ENCODE results near the gene MEIS2. TPM values are rescaled to one million over a fixed set of nuclear protein-coding genes. Genes with fewer than 3 reads are reported as not detected.

The MEIS2 gene
- total RNA-seq, 8 experiments from 2014 or later, result 21.5 to 747 (median 133) TPM

DNA sequence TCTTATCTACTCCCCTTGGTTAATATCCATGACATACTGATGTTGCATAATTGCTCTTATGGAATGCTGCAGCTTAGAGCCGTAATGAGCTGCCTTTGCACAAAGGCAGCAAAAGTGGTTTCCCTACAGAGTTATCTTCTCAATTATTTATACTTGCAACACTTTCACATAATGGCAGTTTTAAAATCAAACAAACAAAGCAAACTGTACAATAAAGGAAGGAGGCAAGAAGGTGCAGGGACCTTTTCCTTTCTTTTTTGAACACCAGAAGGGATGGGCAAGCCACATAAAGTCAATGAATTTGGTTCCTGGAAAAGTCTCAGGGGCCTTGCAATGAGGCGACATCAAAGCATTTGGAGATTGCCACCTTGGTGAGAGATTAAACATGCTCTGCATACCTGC is 188.0 kb downstream of the MEIS2 start:
- 57 to 100% (median 92%) methylated on average over 1 to 2 of the region's 2 CpGs for WGBS, 10 experiments
- Histone ChIP-seq H3K27ac (no peak overlapping the region), H3K4me3 (no peak overlapping the region), H3K4me1 (replicated peaks in 1 of 2) (peaks cover 16 to 43% of the 10 kb centered on the region in 2 donors)
- in situ Hi-C loops (cut with MboI; ENCODE audit: low pct_unique_long_range_greater_than_20kb in 2 of 9, low sequenced_read_pairs in 9 of 9, unreplicated experiment in 9 of 9), result no loop called here
- peak in 1 of 8 experiments; percentile 11 for ATAC-seq (replicated peaks in 6 of 8)

- 67 to 94% (median 80%) methylated on average over 1 to 5 of the region's 5 CpGs; no CpG with 5 or more reads in 1 of the 10 experiments for WGBS, 10 experiments
- Histone ChIP-seq H3K4me1 (replicated peaks in 1 of 2) (peaks cover 18 to 43% of the 10 kb centered on the region in 2 donors), H3K4me3 (no peak overlapping the region), H3K27ac (no peak overlapping the region)
- peak in 5 of 8 experiments; percentile 92 to 99 (median 96) for ATAC-seq (replicated peaks in 6 of 8)
- in situ Hi-C loops (cut with MboI; ENCODE audit: low pct_unique_long_range_greater_than_20kb in 2 of 9, low sequenced_read_pairs in 9 of 9, unreplicated experiment in 9 of 9), result no loop called here
These were observed 188.9 kb downstream of the MEIS2 start for GRCh38 chr15:36911322-36911944.

- Histone ChIP-seq H3K4me1 (replicated peaks in 1 of 2) (peaks cover 42 to 49% of the 10 kb centered on the region in 2 donors), H3K4me3 (no peak overlapping the region), H3K27ac (no peak overlapping the region)
- WGBS, 10 experiments, result 67 to 100% (median 96%) methylated on average over 1 to 4 of the region's 4 CpGs; no CpG with 5 or more reads in 1 of the 10 experiments
- peak in 1 of 8 experiments; percentile 22 for ATAC-seq (replicated peaks in 6 of 8)
- in situ Hi-C loops (cut with MboI; ENCODE audit: low pct_unique_long_range_greater_than_20kb in 2 of 9, low sequenced_read_pairs in 9 of 9, unreplicated experiment in 9 of 9), result no loop called here
These were observed 191.4 kb downstream of the MEIS2 start for GRCh38 chr15:36908991-36909390.

- no peak for ATAC-seq (replicated peaks in 6 of 8)
- Histone ChIP-seq H3K4me3 (no peak overlapping the region), H3K27ac (no peak overlapping the region), H3K4me1 (replicated peaks in 1 of 2) (peaks cover 43 to 52% of the 10 kb centered on the region in 2 donors)
- in situ Hi-C loops (cut with MboI; ENCODE audit: low pct_unique_long_range_greater_than_20kb in 2 of 9, low sequenced_read_pairs in 9 of 9, unreplicated experiment in 9 of 9), result no loop called here
- 18 to 100% (median 45%) methylated on average over 1 to 3 of the region's 3 CpGs; no CpG with 5 or more reads in 1 of the 10 experiments for WGBS, 10 experiments
These were observed 193.1 kb downstream of the MEIS2 start for GRCh38 chr15:36907295-36907694.

GRCh38 chr15:36905908-36906307 is 194.4 kb downstream of the MEIS2 start:
- in situ Hi-C loops (cut with MboI; ENCODE audit: low pct_unique_long_range_greater_than_20kb in 2 of 9, low sequenced_read_pairs in 9 of 9, unreplicated experiment in 9 of 9), result no loop called here
- Histone ChIP-seq H3K27ac (no peak overlapping the region), H3K4me3 (no peak overlapping the region), H3K4me1 (replicated peaks in 1 of 2) (peaks cover 38 to 46% of the 10 kb centered on the region in 2 donors)
- peak in 1 of 8 experiments; percentile 39 for ATAC-seq (replicated peaks in 6 of 8)
- 27 to 91% (median 62%) methylated on average over 1 to 5 of the region's 5 CpGs for WGBS, 10 experiments

GRCh38 chr15:36904715-36905114 is 195.6 kb downstream of the MEIS2 start:
- in situ Hi-C loops (cut with MboI; ENCODE audit: low pct_unique_long_range_greater_than_20kb in 2 of 9, low sequenced_read_pairs in 9 of 9, unreplicated experiment in 9 of 9), result no loop called here
- no peak overlapping the region for H3K4me3 ChIP-seq
- H3K27ac ChIP-seq, result peak overlapping the region in 1 of 2 donors; percentile 24
- H3K4me1 ChIP-seq (replicated peaks in 1 of 2), result peaks cover 42 to 51% of the 10 kb centered on the region in 2 donors
- ATAC-seq (replicated peaks in 6 of 8), result peak in 6 of 8 experiments; percentile 37 to 75 (median 66)
- WGBS, 10 experiments, result 13 to 43% (median 20%) methylated on average over 2 to 3 of the region's 3 CpGs; no CpG with 5 or more reads in 1 of the 10 experiments

DNA sequence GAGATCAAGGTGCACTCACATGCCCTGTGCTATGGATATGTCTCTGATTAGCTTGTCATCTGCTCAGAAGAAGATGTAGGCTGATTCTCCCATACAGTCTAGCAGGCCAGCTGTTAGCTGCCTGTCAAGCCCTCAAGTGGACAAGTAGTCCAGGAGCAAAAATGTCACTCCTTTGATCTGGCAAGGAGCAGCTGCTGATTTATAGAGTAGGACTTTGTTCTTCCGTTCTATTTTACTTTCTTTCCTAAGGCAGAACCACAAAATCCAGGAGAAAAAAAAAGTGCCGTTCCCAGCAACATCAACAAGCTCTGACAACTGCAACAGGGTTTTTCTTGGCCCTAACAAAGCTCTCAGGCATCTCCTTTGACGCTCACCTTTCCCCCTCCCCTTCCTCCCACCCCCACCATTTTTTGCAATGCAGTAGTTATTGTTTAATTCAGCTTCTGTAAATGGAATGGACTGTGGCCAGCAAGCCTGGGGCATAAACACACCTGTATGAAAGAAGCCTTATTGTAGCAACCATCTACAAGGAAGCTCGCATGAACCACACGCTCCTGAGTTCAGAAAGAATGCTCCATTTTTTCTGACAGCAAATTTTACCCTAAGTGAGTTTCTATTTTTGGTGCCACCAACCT is 196.3 kb downstream of the MEIS2 start:
- in situ Hi-C loops (cut with MboI; ENCODE audit: low pct_unique_long_range_greater_than_20kb in 2 of 9, low sequenced_read_pairs in 9 of 9, unreplicated experiment in 9 of 9), result no loop called here
- Histone ChIP-seq H3K27ac (peak overlapping the region in 1 of 2 donors; percentile 41), H3K4me1 (replicated peaks in 1 of 2) (peaks cover 49 to 57% of the 10 kb centered on the region in 2 donors), H3K4me3 (no peak overlapping the region)
- ATAC-seq (replicated peaks in 6 of 8), result peak; percentile 23 to 70 (median 42)
- WGBS, 10 experiments, result 0 to 100% (median 53%) methylated on average over 1 to 3 of the region's 5 CpGs; no CpG with 5 or more reads in 3 of the 10 experiments

DNA sequence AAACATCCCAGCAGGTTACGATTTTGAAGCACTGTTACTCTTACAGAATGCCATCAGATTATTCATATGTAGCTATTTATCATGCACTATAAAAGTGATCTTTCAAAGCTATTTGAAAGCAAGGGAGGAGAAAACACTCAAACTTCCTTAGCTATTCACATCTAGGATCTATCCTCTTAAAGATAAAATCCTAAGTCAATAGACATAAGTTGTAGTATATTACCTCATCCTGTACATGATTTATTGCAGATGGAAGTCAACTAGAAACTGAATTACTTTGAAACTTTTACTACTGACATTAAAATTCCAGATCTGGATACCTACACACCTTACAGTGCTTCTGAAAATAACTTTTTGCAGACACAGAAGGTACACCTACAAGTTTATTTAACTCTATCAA is 197.2 kb downstream of the MEIS2 start:
- peaks cover 56 to 66% of the 10 kb centered on the region in 2 donors for H3K4me1 ChIP-seq (replicated peaks in 1 of 2)
- in situ Hi-C loops (cut with MboI; ENCODE audit: low pct_unique_long_range_greater_than_20kb in 2 of 9, low sequenced_read_pairs in 9 of 9, unreplicated experiment in 9 of 9), result no loop called here
- 0 to 78% (median 40%) methylated on average over 1 of the region's 1 CpG; no CpG with 5 or more reads in 4 of the 10 experiments for WGBS, 10 experiments
- no peak overlapping the region for H3K4me3 ChIP-seq
- no peak overlapping the region for H3K27ac ChIP-seq
- no peak for ATAC-seq (replicated peaks in 6 of 8)

DNA sequence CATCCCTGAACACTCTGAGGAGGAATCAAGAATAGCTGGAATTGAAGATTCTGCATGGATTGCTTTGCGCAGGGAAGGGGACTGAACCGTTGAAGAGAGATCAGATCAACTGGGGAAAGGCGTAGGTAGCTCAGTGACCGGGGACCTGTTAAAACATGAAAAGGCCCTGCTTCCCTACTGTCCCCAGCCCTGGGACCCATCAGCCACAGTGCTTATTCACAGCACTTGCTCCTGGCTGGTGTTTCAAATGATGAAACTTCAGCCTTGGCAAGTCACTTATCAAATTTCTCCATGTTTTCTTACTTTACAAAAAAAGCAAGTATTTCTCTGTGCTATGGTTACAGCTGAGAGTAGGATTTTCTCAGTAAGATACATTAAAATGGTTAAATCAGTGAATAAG is 199.3 kb downstream of the MEIS2 start:
- Histone ChIP-seq H3K4me1 (replicated peaks in 1 of 2) (peaks cover 69 to 86% of the 10 kb centered on the region in 2 donors), H3K27ac (no peak overlapping the region), H3K4me3 (no peak overlapping the region)
- 76 to 100% (median 95%) methylated on average over 1 to 4 of the region's 4 CpGs; no CpG with 5 or more reads in 2 of the 10 experiments for WGBS, 10 experiments
- no peak for ATAC-seq (replicated peaks in 6 of 8)
- in situ Hi-C loops (cut with MboI; ENCODE audit: low pct_unique_long_range_greater_than_20kb in 2 of 9, low sequenced_read_pairs in 9 of 9, unreplicated experiment in 9 of 9), result no loop called here

GRCh38 chr15:36899696-36900095 is 200.7 kb downstream of the MEIS2 start:
- WGBS, 10 experiments, result 0 to 33% (median 15%) methylated on average over 1 to 2 of the region's 2 CpGs
- no peak for ATAC-seq (replicated peaks in 6 of 8)
- peaks cover 60 to 83% of the 10 kb centered on the region in 2 donors for H3K4me1 ChIP-seq (replicated peaks in 1 of 2)
- H3K27ac ChIP-seq, result no peak overlapping the region
- in situ Hi-C loops (cut with MboI; ENCODE audit: low pct_unique_long_range_greater_than_20kb in 2 of 9, low sequenced_read_pairs in 9 of 9, unreplicated experiment in 9 of 9), result loop anchor here in 7 of 9 experiments (25.0 kb wide), 4 partner anchors 188 to 988 kb away; partner anchors contain the start of gene MEIS2 (in 4 of the 7)
- H3K4me3 ChIP-seq, result no peak overlapping the region

DNA sequence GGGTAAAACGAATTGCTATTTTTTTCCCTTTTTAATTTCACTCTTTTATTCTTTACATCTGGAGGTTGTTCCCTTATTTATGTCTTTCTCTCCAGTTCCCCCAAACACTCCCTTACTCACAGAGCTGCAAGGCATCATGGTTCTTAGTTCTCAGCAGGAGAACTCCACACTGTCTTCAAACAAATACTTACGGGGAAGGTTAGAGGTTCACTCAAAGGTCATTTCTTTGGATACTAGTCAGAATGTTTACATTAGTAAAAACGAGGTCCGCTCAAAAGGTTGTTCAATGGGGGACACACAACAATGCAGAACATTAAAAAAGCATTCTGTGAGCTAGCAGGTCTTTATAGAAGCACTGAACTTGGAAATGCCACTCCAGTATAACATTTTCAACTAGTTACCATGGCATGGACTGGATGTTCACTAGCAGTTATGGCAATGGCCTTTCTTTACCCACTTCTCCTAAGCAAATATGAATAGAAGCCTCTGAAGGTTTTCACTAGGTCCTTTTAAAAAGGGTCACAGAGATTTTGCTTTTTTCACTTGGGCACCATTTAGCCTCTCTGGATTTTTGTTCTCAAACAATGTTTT is 201.7 kb downstream of the MEIS2 start:
- peaks cover 53 to 83% of the 10 kb centered on the region in 2 donors for H3K4me1 ChIP-seq (replicated peaks in 1 of 2)
- in situ Hi-C loops (cut with MboI; ENCODE audit: low pct_unique_long_range_greater_than_20kb in 2 of 9, low sequenced_read_pairs in 9 of 9, unreplicated experiment in 9 of 9), result loop anchor here in 7 of 9 experiments (25.0 kb wide), 4 partner anchors 189 to 989 kb away; partner anchors contain the start of gene MEIS2 (in 4 of the 7)
- H3K27ac ChIP-seq, result peak overlapping the region in 1 of 2 donors; percentile 56
- WGBS, 10 experiments, result 5 to 100% (median 17%) methylated on average over 2 to 4 of the region's 4 CpGs
- peak in 5 of 8 experiments; percentile 32 to 87 (median 70) for ATAC-seq (replicated peaks in 6 of 8)
- H3K4me3 ChIP-seq, result no peak overlapping the region

DNA sequence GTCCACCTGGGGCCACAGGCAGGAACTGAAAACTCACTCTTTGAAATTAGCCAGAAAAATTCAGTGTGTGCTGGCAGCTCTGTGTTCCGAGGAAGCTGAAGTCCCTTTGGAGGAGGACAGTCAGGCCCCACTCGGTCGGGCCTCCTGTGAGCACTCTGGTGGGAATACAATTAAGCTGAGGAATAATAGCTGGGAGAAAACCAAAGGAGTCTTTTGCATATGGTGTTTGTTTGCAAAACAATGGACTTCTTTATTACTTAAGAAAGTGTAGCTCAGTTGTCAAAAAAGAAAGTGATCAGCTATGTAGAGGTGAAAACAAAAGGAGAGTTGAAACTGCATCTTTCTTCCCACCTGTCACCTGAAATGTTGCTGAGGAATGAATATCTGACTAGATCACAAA is 202.5 kb downstream of the MEIS2 start:
- in situ Hi-C loops (cut with MboI; ENCODE audit: low pct_unique_long_range_greater_than_20kb in 2 of 9, low sequenced_read_pairs in 9 of 9, unreplicated experiment in 9 of 9), result loop anchor here in 7 of 9 experiments (25.0 kb wide), 4 partner anchors 189 to 989 kb away; partner anchors contain the start of gene MEIS2 (in 4 of the 7)
- WGBS, 10 experiments, result 0 to 100% (median 3%) methylated on average over 1 to 3 of the region's 3 CpGs; no CpG with 5 or more reads in 3 of the 10 experiments
- ATAC-seq (replicated peaks in 6 of 8), result peak in 5 of 8 experiments; percentile 19 to 55 (median 50)
- no peak overlapping the region for H3K4me3 ChIP-seq
- peak overlapping the region in 1 of 2 donors; percentile 64 for H3K27ac ChIP-seq
- H3K4me1 ChIP-seq (replicated peaks in 1 of 2), result peaks cover 53 to 83% of the 10 kb centered on the region in 2 donors
